Neural progenitor cell (in vitro differentiated cells): ENCODE results near the gene ERP29.

Experiments used
- CTCF ChIP-seq: fragments of 200-600 bp; sonication (generic); IDR thresholded peaks from 2 replicates; pipeline ENCODE4 v1.5.1; 2017; ENCODE audit warnings: antibody characterized with exemption, mild to moderate bottlenecking
- EZH2phosphoT487 ChIP-seq: fragments of 200-600 bp; sonication (generic); IDR thresholded peaks from 2 replicates; pipeline ENCODE4 v1.6.1; 2017; ENCODE audit warnings: antibody characterized with exemption

- TF ChIP-seq CTCF (no peak), EZH2phosphoT487 (no peak)
Observed at GRCh38 chr12:111984820-111985219, 28.4 kb upstream of the ERP29 start.
